GM15510 (cell line): ENCODE results near the gene AQP12B.
"Not testable (repeated sequence)": the region's sequence is repeated elsewhere in the genome, so short reads cannot be mapped to it uniquely, and the experiment has no call there.

Experiments
- POLR2A ChIP-seq: IDR thresholded peaks from 3 replicates; pipeline ENCODE4 v1.6.1; 2011; ENCODE audit warnings: borderline replicate concordance; ENCODE audit not compliant: insufficient read length; ENCODE audit errors: extremely low read depth

Gene AQP12B, protein sequence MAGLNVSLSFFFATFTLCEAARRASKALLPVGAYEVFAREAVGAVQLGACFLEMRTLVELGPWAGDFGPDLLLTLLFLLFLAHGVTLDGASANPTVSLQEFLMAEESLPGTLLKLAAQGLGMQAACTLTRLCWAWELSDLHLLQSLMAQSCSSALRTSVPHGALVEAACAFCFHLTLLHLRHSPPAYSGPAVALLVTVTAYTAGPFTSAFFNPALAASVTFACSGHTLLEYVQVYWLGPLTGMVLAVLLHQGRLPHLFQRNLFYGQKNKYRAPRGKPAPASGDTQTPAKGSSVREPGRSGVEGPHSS

DNA sequence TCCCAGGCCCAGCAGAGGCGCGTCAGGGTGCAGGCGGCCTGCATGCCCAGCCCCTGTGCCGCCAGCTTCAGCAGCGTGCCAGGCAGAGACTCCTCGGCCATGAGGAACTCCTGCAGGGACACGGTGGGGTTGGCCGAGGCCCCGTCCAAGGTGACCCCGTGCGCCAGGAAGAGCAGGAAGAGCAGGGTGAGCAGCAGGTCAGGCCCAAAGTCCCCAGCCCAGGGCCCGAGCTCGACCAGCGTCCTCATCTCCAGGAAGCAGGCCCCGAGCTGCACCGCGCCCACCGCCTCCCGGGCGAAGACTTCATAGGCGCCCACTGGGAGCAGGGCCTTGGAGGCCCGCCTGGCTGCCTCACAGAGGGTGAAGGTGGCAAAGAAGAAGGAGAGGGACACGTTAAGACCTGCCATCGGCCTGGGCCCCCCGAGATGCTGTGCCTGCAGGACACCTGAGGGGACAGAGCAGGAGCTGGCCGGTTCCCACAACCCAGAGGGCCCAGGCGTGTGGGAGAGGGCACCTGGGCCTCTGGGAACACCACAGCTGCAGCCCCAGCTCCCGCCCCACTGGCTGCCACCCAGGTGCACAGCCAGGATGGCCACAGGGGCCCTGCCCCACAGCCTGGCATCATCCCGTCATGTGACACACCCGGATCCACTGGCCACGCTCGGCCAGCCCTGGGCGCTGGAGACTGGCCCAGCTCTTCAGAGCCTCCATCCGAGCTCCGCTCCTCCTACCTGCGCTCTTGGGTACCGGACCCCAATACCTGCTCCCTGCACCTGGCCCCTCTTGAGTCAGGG is at the start of gene AQP12B:
AQP12B (minus strand) TSS at position 455 of the 794 bp plus-strand sequence; CDS start at position 407, 48 bp downstream.
- TF ChIP-seq POLR2A, result not testable (repeated sequence)

DNA sequence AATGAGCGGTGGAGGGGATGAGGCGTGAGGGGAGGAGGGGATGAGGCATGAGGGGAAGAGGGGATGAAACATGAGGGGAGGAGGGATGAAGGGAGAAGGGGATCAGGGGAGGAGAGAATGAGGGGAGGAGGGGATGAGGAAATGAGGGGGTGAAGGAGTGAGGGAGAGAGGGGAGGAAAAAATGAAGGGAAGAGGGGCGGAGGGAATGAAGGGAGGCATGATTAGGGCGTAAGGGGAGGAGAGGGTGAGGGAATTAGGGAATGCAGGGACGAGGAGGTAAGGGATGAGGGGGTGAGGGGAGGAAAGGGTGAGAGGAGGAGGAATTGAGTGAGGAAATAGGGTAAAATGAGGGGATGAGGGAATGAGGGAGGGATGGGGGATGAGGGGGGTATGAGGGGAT is 49.5 kb upstream of the AQP12B start:
- no peak for TF ChIP-seq POLR2A

DNA sequence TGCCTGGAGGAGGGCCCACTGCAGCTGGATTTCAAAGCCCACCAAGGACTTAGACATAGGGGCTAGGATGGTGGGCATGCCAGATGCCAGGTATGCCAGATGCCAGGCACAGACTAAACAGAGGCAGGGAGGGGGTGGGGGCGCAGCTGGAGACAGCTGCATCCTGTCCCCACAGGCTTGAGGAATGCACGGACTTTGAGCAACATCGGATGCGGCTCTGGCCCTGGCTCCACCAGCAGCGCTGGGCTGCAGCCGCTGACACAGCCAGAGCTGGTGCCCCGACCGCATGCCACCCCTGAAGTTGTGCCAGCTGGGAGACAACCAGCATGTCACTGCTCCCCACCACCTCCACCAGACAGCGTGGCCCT is 48.5 kb upstream of the AQP12B start:
- no peak for TF ChIP-seq POLR2A

DNA sequence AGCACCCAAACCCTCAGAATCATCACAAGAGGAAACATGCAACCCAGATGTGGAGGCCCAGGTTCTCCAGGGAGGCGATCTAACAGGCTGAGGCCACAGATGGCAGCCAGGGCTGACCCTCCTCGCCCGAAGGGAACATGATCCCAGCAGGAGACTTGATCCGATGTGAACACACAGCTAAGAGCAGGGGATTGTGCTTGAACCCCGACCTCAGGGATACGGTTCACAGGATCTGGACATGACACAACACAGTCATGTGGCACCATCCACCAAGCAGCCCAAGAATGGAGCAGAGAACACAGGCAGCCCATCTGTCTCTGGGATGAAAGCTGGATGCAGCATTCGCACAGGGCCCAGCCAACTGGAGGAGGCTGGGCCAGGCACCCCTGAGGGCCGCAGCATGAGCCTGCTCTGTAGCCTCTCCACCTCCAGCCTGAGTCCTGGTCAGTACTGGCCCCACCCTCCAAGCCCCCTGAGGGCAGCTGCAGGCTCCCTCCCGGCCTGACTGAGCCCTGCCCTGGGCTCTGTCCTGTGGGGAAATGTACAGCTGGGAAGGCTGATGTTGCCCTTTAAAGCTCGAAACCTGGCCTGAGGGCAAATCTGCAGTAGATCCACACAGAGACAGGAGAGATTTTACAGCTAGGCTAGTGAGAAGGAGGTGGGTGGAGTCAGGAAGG is 48.0 kb upstream of the AQP12B start:
- no peak for TF ChIP-seq POLR2A

DNA sequence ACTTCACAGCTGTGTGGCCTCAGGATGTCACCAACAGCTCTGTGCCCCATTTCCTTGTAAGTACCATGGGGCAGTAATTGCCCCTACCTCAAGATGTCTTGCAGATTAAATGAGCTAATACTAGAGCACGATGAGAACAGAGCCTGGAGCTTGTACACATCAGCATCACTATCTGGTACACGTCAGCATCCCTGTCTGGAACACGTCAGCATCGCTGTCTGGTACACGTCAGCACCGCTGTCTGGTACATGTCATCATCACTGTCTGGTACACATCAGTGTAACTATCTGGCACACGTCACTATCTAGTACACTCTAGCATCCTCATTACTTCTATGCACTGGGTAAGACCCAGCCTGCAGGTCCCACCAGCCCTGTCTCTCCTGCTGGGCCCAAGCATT is 46.1 kb upstream of the AQP12B start:
- no peak for TF ChIP-seq POLR2A

DNA sequence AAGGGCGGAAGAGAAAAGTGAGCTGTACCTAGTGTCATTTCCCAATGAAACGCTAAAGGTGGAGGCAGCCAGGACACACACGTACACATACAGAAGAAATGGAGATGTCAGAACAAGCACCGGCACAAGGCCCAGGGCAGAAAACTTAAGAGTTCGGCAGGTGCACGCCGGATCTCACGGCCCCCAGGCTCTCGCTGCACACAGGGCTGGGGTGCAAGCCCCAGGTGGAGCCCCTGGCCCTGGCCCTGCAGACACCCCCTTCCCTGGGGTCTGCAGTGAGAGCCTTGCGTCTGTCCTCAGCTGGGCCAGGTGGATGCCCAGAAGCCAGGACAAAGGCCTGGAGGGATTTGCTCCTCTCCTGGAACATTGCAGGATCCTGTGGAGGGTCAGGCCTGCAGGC is 45.7 kb upstream of the AQP12B start:
- TF ChIP-seq POLR2A, result no peak

DNA sequence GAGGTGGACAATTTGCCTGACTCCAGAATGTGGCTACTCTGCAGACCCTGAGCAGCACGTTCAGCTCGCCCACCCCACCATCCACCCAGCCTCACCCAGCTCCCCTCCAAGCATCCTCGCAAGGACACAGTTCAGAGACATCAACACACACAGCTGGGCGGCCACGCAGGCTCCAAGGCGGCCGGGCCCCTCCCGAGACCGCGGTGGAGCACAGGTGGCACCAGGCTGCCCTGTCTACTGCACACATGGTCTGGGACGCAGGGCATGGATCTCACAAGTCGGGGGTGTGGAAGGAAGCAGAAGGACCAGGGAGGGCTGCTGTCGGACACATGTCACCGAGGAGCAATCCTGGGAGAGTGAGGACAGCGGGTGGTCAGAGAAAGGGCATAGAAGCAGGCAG is 45.2 kb upstream of the AQP12B start:
- no peak for TF ChIP-seq POLR2A

DNA sequence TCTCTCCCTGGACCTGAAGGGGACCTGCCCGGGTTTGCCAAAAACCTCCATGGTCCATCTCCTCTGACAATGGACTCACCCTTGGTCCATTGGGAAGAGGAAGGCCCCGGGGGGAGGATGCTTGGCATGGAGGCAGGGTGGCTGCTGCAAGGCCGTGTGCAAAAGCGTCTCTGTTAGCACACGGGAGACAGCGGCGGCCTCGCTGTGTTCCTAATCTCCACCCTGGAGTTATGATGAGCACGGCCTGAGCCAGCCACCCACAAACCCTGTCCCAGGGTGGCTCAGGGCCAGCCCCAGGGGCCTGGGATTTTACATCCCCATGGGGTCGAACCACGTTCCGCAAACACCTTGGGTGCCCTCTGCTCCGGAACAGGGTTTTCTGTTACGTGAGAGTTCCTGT is 44.8 kb upstream of the AQP12B start:
- TF ChIP-seq POLR2A, result no peak

DNA sequence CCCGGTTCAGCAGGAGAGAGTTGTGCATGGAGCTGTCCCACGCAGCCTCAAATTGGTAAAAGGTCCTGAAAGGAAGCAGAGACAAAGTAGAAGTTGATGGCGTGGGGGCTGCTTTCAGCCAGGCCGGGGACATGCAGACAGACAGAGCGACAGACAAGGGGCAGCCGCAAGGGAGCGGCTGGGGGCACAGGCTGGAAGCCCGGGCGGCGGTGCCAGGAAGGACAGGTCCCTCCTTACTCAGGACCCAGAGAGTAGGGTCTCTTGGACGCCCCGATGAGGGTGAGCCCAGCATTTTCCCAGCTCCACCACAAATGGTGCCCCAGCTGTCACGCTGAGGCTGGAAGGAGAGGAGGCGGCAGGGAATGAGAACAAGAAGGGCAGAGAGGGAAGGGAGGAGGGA is 44.2 kb upstream of the AQP12B start:
- no peak for TF ChIP-seq POLR2A

DNA sequence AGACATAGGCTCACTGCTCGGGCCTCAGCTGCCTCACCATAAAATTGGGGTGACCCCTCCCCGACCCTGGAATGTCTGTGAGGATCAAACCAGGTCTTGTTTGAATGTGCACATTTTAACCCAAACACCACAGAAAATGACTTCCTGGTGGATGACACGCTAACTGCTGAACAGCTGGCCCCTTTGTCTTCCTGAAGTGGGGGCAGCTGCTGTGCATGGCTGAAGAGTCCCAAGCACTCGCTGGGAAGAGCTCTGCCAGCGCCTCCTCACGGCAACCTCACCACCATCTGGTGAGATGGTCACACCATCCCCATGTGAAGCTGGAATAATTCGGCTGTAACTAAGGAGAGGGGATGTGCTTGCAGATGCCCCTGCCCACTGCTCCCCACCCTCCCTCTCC is 43.0 kb upstream of the AQP12B start:
- TF ChIP-seq POLR2A, result no peak

DNA sequence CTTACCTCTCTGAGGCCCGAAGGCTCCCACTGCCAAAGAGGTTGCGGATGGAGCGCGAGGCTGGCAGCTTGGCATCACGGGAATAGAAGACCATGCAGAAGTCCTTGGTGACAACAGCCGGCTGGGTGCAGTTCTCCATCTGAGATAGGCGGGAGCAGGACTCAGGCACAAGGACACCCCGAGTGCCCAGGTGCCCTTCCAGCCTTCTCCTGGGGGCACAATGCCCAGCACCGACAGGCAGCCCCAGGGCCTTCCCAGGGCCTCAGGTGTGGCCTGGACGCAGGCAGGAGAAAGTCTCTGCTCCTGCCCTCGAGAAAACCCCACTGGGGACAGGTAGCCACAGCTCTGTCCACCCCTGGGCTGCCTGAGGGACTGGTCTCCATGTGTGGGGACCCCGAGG is 42.6 kb upstream of the AQP12B start:
- no peak for TF ChIP-seq POLR2A

DNA sequence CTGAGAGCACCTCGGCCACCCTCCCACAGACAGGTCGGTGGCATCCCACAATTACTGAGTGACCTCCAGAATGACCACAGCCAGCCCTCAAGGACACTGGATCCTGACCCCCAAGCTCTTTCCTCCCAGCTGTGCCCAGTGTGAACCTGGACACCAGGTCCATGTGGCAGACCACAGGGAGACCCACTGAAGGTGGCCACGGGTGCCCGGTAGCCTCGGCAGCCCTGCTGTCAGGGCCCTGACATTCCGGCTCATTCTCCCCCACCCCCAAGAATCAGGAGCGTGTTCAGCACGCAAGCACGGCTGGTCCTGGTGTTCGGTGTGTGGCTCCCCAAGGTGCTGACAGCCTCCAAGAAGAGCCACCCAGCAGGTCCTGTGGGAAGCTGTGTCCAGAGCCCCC is 41.7 kb upstream of the AQP12B start:
- TF ChIP-seq POLR2A, result no peak

DNA sequence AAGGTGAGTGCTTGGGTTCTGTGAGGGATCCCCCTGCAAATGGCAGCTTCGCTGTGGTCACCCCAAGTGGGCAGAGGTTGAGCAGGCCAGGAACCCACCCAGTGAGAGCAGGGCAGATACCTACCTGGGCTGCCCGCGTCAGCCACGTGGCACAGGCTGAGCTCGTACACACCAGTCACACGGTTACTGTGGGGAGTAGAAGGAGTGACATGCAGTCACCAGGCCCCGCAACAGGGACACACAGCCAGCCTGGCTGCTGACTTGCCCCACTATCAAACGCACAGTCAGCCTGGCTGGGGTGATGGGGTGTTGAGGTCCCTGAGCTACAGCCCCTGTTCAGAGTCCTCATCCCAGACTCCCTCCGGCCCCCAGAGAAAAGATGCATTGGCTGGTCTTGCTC is 41.2 kb upstream of the AQP12B start:
- no peak for TF ChIP-seq POLR2A

DNA sequence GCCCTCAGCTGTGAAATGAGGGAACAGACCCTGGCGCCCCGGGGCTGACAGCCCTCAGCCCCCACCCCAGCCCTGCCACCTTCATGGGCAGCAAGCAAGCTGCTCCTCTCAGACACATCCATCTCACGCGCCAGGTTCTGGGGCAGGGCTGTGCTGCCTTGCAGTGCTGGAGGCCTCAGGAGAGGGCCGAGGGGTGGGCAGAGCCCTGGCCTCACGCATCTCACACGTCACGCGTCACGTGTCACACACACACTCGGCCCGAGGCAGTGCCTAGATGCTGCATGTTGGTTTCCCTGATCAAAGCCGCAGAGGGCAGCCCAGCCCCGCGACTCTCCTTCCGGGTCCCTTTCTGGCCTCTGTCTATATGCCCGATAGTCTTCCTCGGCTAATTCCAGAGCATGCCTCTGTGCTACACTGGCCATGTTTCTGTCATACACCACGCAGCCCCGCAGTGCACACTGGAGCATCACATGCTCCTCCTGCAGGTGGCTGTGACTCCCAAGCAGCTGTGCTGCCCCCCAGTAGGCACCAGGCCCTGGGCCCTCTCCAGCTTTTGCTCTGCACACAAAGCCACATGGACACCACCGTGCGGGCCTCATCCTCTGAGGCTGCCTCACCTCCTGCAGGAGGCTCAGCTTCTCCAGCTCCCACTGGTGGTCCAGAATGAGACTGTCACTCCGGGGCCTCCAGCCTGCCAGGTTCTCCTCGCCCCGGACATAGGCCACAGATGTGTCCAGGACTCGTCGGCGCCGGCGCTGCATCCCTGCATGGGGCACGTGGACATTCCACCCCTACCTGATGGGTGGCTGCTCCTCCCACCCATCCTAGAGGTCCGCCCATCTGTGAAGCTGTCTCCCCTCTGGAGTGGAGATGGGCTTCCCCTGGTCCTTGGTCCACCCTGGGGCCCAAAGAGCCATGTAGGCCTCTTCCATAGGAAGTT is 40.4 kb upstream of the AQP12B start:
- TF ChIP-seq POLR2A, result no peak

DNA sequence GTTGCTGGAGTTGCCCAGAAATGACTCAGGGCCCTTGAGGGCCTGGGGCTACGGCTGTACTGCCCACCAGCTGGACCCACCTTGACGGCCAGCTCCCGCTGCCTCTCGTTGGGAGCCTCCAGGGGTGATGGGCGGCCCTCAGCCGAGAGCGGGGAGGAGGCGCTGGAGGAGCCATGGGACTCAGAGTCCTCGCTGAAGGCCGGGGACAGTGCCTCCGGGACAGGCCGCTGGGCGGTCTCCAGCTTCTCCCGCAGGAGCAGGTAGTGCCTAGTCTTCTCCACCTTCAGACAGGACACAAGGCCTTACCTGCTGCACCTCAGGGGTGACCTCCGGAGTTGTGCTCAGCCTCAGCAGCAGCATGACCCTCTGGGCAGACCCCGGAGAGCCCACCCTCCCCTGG is 39.7 kb upstream of the AQP12B start:
- no peak for TF ChIP-seq POLR2A

DNA sequence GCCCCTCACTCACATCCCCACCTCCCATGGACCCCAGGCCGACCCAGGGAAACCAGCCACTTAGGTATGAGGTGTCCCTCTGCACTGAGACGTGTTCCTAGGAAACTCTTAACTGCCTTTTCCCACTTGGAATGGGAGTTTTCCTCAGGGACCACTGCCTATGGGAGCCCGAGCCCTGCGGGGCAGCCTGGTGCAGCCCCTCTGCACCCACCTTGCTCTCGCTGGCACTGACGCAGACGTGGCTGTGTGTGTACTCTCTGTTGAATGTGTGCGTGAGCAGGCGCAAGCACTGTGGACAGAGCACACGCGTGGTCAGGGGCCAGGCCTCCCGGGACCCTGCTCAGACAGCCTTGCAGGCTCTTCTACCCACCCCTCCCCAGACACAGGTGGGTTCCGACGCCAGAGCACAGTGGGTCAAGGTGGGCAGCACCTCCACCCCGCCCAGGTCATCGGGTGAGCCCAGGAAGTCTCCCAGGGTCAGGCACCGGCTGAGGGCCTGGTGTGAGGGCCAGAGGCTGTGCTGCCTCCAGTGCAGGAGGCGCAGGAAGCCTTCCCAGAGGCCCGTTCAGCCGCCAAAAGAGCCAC is 39.0 kb upstream of the AQP12B start:
- no peak for TF ChIP-seq POLR2A
